H1 (cell line): ENCODE data around the gene GTPBP10.

ENCODE experiments used
- BCL11A ChIP-seq, 2 experiments: IDR thresholded peaks; one replicate each; pipeline ENCODE4 v1.6.1; 2011; ENCODE audit warnings: low read depth in 2 of 2, low read length in 2 of 2, mild to moderate bottlenecking in 2 of 2
- EGR1 ChIP-seq: IDR thresholded peaks from 2 replicates; pipeline ENCODE4 v1.6.1; 2011; ENCODE audit warnings: low read depth, low read length, borderline replicate concordance
- JUN ChIP-seq: IDR thresholded peaks from 2 replicates; pipeline ENCODE4 v1.6.1; 2011; ENCODE audit warnings: low read depth, mild to moderate bottlenecking, improper control_type of control experiment, low read length
- KDM1A ChIP-seq: fragments of 200-600, 300-600 bp; sonication (generic); IDR thresholded peaks from 2 replicates; pipeline ENCODE4 v1.7.1; 2016; ENCODE audit warnings: mild to moderate bottlenecking, low read length, borderline replicate concordance
- SIN3A ChIP-seq, 2 experiments: IDR thresholded peaks in 1 of 2; conservative IDR thresholded peaks in 1 of 2; 2 replicates each; pipeline ENCODE4 v1.6.1; 2011 to 2012; ENCODE audit warnings: low read length in 2 of 2, improper control_type of control experiment in 1 of 2, low read depth in 1 of 2, mild to moderate bottlenecking in 1 of 2
- YY1 ChIP-seq: IDR thresholded peaks from 2 replicates; pipeline ENCODE4 v1.6.1; 2011; ENCODE audit warnings: low read depth, mild to moderate bottlenecking, low read length
- TF ChIP-seq, protein P1 (sequence below), 3 experiments: IDR thresholded peaks; 1 replicate in 2 of 3; 2 replicates in 1 of 3; pipeline versions ENCODE4 v1.5.1 to v1.6.1; 2011; ENCODE audit warnings: low read length in 3 of 3, mild to moderate bottlenecking in 3 of 3, inconsistent platforms in 2 of 3, low read depth in 1 of 3, moderate library complexity in 1 of 3; ENCODE audit not compliant: insufficient read depth in 1 of 3; ENCODE audit errors: control extremely low read depth in 1 of 3
- TF ChIP-seq, protein P2 (sequence below): IDR thresholded peaks from 2 replicates; pipeline ENCODE4 v1.6.1; 2012; ENCODE audit warnings: inconsistent platforms

DNA sequence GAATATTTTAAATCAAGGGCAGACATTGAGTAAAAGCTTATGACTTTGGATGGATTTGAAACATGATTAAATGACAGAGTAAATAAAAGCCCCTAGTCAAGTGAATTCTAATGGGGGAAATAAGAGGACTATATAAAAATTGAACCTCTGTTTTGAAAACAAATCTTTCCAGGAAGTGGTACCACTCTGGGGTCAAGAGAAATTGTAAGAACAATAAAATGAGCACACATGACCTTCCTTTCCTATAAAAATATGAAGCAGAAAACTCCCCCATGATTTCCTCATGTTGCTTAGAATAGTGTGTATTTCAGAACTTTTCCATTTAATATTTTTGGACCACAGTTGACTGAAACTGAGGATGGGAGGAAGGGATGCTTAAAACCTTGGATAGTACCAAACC is 44.4 kb downstream of the GTPBP10 start:
- TF ChIP-seq JUN: no peak
- no peak for TF ChIP-seq SIN3A (conservative IDR thresholded peaks at IDR 0.05 in 1 of 2, IDR thresholded peaks at IDR 0.05 in 1 of 2; ENCODE audit: low read depth in 1 of 2, low read length in 2 of 2)
- TF ChIP-seq YY1: no peak
- TF ChIP-seq, protein P1, sequence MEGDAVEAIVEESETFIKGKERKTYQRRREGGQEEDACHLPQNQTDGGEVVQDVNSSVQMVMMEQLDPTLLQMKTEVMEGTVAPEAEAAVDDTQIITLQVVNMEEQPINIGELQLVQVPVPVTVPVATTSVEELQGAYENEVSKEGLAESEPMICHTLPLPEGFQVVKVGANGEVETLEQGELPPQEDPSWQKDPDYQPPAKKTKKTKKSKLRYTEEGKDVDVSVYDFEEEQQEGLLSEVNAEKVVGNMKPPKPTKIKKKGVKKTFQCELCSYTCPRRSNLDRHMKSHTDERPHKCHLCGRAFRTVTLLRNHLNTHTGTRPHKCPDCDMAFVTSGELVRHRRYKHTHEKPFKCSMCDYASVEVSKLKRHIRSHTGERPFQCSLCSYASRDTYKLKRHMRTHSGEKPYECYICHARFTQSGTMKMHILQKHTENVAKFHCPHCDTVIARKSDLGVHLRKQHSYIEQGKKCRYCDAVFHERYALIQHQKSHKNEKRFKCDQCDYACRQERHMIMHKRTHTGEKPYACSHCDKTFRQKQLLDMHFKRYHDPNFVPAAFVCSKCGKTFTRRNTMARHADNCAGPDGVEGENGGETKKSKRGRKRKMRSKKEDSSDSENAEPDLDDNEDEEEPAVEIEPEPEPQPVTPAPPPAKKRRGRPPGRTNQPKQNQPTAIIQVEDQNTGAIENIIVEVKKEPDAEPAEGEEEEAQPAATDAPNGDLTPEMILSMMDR (IDR thresholded peaks at IDR 0.05; ENCODE audit: control extremely low read depth in 1 of 3, insufficient read depth in 1 of 3, low read depth in 1 of 3, low read length in 3 of 3): no peak
- TF ChIP-seq BCL11A (IDR thresholded peaks at IDR 0.05; ENCODE audit: low read depth in 2 of 2, low read length in 2 of 2): no peak
- no peak for TF ChIP-seq EGR1
- TF ChIP-seq, protein P2, sequence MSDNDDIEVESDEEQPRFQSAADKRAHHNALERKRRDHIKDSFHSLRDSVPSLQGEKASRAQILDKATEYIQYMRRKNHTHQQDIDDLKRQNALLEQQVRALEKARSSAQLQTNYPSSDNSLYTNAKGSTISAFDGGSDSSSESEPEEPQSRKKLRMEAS: no peak
- TF ChIP-seq KDM1A: no peak
